DND-41 (cell line): ENCODE results near the gene FAM169A.

Experiments
- EZH2 ChIP-seq: IDR thresholded peaks from 3 replicates; pipeline ENCODE4 v1.6.1; 2012; ENCODE audit warnings: borderline replicate concordance, low read depth, mild to moderate bottlenecking, moderate library complexity, low read length, inconsistent platforms; ENCODE audit not compliant: severe bottlenecking
- TF ChIP-seq, protein P1 (sequence below): IDR thresholded peaks from 2 replicates; pipeline ENCODE4 v1.5.1; 2012; ENCODE audit warnings: borderline replicate concordance, low read length, moderate library complexity, mild to moderate bottlenecking; ENCODE audit not compliant: poor library complexity, severe bottlenecking; ENCODE audit errors: extremely low read depth

DNA sequence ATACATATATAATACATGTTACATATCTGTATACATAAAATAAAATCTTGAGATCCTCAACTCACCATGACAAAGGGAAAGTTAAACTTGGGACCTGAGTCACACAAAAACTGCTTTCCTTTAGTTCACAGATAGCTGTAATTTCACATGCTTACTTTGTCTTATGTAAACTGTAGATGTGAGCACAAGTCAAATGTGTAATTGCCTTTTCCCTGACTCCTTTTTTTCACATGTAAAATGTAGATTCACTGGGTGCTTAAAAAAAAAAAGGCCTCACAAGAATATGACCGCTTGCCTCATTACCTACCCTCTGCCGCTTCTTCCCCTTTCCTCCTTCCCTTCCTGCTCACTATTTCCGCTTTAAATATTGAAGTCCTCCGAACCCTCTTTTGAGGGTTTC, 21.9 kb upstream of the FAM169A start:
- TF ChIP-seq, protein P1, sequence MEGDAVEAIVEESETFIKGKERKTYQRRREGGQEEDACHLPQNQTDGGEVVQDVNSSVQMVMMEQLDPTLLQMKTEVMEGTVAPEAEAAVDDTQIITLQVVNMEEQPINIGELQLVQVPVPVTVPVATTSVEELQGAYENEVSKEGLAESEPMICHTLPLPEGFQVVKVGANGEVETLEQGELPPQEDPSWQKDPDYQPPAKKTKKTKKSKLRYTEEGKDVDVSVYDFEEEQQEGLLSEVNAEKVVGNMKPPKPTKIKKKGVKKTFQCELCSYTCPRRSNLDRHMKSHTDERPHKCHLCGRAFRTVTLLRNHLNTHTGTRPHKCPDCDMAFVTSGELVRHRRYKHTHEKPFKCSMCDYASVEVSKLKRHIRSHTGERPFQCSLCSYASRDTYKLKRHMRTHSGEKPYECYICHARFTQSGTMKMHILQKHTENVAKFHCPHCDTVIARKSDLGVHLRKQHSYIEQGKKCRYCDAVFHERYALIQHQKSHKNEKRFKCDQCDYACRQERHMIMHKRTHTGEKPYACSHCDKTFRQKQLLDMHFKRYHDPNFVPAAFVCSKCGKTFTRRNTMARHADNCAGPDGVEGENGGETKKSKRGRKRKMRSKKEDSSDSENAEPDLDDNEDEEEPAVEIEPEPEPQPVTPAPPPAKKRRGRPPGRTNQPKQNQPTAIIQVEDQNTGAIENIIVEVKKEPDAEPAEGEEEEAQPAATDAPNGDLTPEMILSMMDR: no peak
- TF ChIP-seq EZH2: no peak
